Breast epithelium (tissue), 3 donors: ENCODE results near the gene MTRF1.

Source experiments
- POLR2A ChIP-seq: fragments of 450-650 bp; IDR thresholded peaks from one replicate; pipeline ENCODE4 v1.6.1; 2016; ENCODE audit warnings: antibody characterized with exemption, mild to moderate bottlenecking, moderate library complexity
- POLR2AphosphoS5 ChIP-seq, 3 donors: sonication (generic); formaldehyde crosslinking; IDR thresholded peaks; one replicate each; pipeline ENCODE4 v1.6.1; 2017; ENCODE audit warnings: antibody characterized with exemption in 3 of 3
- TF ChIP-seq, protein P1 (sequence below), 3 donors: fragments of 450-650 bp; IDR thresholded peaks; one replicate each; pipeline ENCODE4 v1.5.1; 2016 to 2017; ENCODE audit warnings: antibody characterized with exemption in 3 of 3, mild to moderate bottlenecking in 3 of 3, moderate library complexity in 3 of 3

GRCh38 chr13:41179593-41180250 lies 83.7 kb downstream of the MTRF1 start:
- TF ChIP-seq, protein P1, sequence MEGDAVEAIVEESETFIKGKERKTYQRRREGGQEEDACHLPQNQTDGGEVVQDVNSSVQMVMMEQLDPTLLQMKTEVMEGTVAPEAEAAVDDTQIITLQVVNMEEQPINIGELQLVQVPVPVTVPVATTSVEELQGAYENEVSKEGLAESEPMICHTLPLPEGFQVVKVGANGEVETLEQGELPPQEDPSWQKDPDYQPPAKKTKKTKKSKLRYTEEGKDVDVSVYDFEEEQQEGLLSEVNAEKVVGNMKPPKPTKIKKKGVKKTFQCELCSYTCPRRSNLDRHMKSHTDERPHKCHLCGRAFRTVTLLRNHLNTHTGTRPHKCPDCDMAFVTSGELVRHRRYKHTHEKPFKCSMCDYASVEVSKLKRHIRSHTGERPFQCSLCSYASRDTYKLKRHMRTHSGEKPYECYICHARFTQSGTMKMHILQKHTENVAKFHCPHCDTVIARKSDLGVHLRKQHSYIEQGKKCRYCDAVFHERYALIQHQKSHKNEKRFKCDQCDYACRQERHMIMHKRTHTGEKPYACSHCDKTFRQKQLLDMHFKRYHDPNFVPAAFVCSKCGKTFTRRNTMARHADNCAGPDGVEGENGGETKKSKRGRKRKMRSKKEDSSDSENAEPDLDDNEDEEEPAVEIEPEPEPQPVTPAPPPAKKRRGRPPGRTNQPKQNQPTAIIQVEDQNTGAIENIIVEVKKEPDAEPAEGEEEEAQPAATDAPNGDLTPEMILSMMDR (IDR thresholded peaks at IDR 0.05): no peak
- TF ChIP-seq POLR2A (no peak), POLR2AphosphoS5 (IDR thresholded peaks at IDR 0.05) (no peak)
